OCI-LY3 (cell line): Measurements from ENCODE around the gene RNF40.

Experiments used
- H2AFZ ChIP-seq: fragments of 200-600, 300-600 bp; shearing (Covaris generic); 2 replicates; pipeline ENCODE4 v1.6.0; 2014; ENCODE audit warnings: antibody characterized with exemption, low read depth, low read length
- H3K27ac ChIP-seq: fragments of 200-600, 300-600 bp; sonication (generic); 2 replicates; pipeline ENCODE4 v1.5.1; 2014; ENCODE audit warnings: mild to moderate bottlenecking, low read length, moderate library complexity, mixed read lengths
- H3K27me3 ChIP-seq: fragments of 200-600, 300-600 bp; sonication (generic); 2 replicates; pipeline ENCODE4 v1.6.1; 2014; ENCODE audit warnings: low read depth, low read length, mixed read lengths
- H3K36me3 ChIP-seq: fragments of 200-600, 300-600 bp; sonication (generic); replicated peaks from 2 replicates; pipeline ENCODE3; 2014; ENCODE audit warnings: low read depth, low read length, mixed read lengths
- H3K4me1 ChIP-seq: fragments of 300-600, 200-600 bp; sonication (generic); 2 replicates; pipeline ENCODE4 v1.6.1; 2014; ENCODE audit warnings: low read length, mixed read lengths
- H3K4me2 ChIP-seq: fragments of 200-600, 300-600 bp; sonication (generic); 2 replicates; pipeline ENCODE4 v1.6.1; 2014; ENCODE audit warnings: low read length, mixed read lengths
- H3K4me3 ChIP-seq: fragments of 300-600, 200-600 bp; sonication (generic); 2 replicates; pipeline ENCODE4 v1.5.1; 2014; ENCODE audit warnings: antibody characterized with exemption, mild to moderate bottlenecking, low read length, moderate library complexity
- H3K79me2 ChIP-seq: fragments of 300-600, 200-600 bp; shearing (Covaris generic); 2 replicates; pipeline ENCODE4 v1.6.1; 2014; ENCODE audit warnings: mild to moderate bottlenecking, low read length, mixed read lengths
- H3K9ac ChIP-seq: fragments of 300-600, 200-600 bp; shearing (Covaris generic); 2 replicates; pipeline ENCODE4 v1.6.0; 2014; ENCODE audit warnings: mild to moderate bottlenecking, low read length, moderate library complexity
- H3K9me3 ChIP-seq: fragments of 200-600, 300-600 bp; shearing (Covaris generic); 2 replicates; pipeline ENCODE4 v1.6.1; 2014; ENCODE audit warnings: low read length, mixed read lengths; ENCODE audit not compliant: insufficient read depth
- H4K20me1 ChIP-seq: fragments of 200-600, 300-600 bp; sonication (generic); 2 replicates; pipeline ENCODE4 v1.6.1; 2016; ENCODE audit warnings: low read length, mixed read lengths; ENCODE audit not compliant: insufficient read depth
- CTCF ChIP-seq: fragments of 200-600, 300-600 bp; sonication (generic); IDR thresholded peaks from 2 replicates; pipeline ENCODE4 v1.5.1; 2014; ENCODE audit warnings: antibody characterized with exemption, low read length, low read depth
- EZH2phosphoT487 ChIP-seq: fragments of 200-600 bp; shearing (Covaris generic); IDR thresholded peaks from 2 replicates; pipeline ENCODE4 v1.6.1; 2018; ENCODE audit warnings: antibody characterized with exemption, mixed run types, low read depth

Gene RNF40

GRCh38 chr16:30787613-30788378 lies 25.7 kb downstream of the RNF40 start:
- no peak overlapping the region for H3K4me3 ChIP-seq

GRCh38 chr16:30793508-30794069 lies 31.5 kb downstream of the RNF40 start:
- no peaks in the 10 kb centered on the region for H3K4me1 ChIP-seq
- H3K9ac ChIP-seq, result no peak overlapping the region
- H3K4me3 ChIP-seq, result no peak overlapping the region
- H3K27me3 ChIP-seq, result no peaks in the 10 kb centered on the region
- H3K4me2 ChIP-seq, result no peak overlapping the region
- no peaks in the 10 kb centered on the region for H4K20me1 ChIP-seq
- TF ChIP-seq EZH2phosphoT487 (no peak), CTCF (no peak)
- H3K27ac ChIP-seq, result no peak overlapping the region
- H2AFZ ChIP-seq, result no peak overlapping the region
- no peaks in the 10 kb centered on the region for H3K9me3 ChIP-seq
- H3K36me3 ChIP-seq, result no peaks in the 10 kb centered on the region
- H3K79me2 ChIP-seq, result no peaks in the 10 kb centered on the region

More at GRCh38 chr16:30787613-30788378, 25.7 kb downstream of the RNF40 start:
- Histone ChIP-seq H3K4me1 (no peaks in the 10 kb centered on the region), H3K27ac (no peak overlapping the region), H3K9me3 (no peaks in the 10 kb centered on the region), H3K4me2 (no peak overlapping the region), H4K20me1 (no peaks in the 10 kb centered on the region), H3K27me3 (no peaks in the 10 kb centered on the region), H3K9ac (no peak overlapping the region), H2AFZ (0 out of 2 replicates have a peak overlapping the region, but pooled peaks have one; percentile 46), H3K36me3 (no peaks in the 10 kb centered on the region), H3K79me2 (no peaks in the 10 kb centered on the region)
- TF ChIP-seq CTCF, result no peak
- TF ChIP-seq EZH2phosphoT487, result no peak

- Histone ChIP-seq H3K4me1 (no peaks in the 10 kb centered on the region), H3K4me2 (no peak overlapping the region), H3K4me3 (no peak overlapping the region), H3K9me3 (no peaks in the 10 kb centered on the region), H2AFZ (no peak overlapping the region), H3K79me2 (no peaks in the 10 kb centered on the region), H3K27ac (no peak overlapping the region), H3K27me3 (no peaks in the 10 kb centered on the region), H3K36me3 (no peaks in the 10 kb centered on the region), H4K20me1 (no peaks in the 10 kb centered on the region), H3K9ac (no peak overlapping the region)
- TF ChIP-seq CTCF, result no peak
- no peak for TF ChIP-seq EZH2phosphoT487
Observed at GRCh38 chr16:30794634-30795033, 32.5 kb downstream of the RNF40 start.

- Histone ChIP-seq H3K9ac (no peak overlapping the region), H3K79me2 (no peaks in the 10 kb centered on the region), H3K27ac (no peak overlapping the region), H3K27me3 (no peaks in the 10 kb centered on the region), H3K4me1 (no peaks in the 10 kb centered on the region), H4K20me1 (no peaks in the 10 kb centered on the region), H3K4me3 (no peak overlapping the region), H3K4me2 (no peak overlapping the region), H3K36me3 (no peaks in the 10 kb centered on the region), H2AFZ (no peak overlapping the region), H3K9me3 (no peaks in the 10 kb centered on the region)
- TF ChIP-seq EZH2phosphoT487 (no peak), CTCF (no peak)
Observed at GRCh38 chr16:30797670-30798309, 35.7 kb downstream of the RNF40 start.
